GM20431 (cell line): ENCODE results near the gene RFNG.

Experiments used
- in situ Hi-C: fragments of 300-500 bp; cut with MseI, MboI; formaldehyde crosslinking; loops from one replicate; pipeline ENCODE4 v1.15.0; 2020; ENCODE audit warnings: low sequenced_read_pairs; ENCODE audit not compliant: unreplicated experiment

The RFNG gene

GRCh38 chr17:82061047-82061925 lies 9.7 kb upstream of the RFNG start:
- in situ Hi-C loops, result no loop called here

- in situ Hi-C loops, result no loop called here
Measured at GRCh38 chr17:82060614-82061013, 9.0 kb upstream of the RFNG start.

GRCh38 chr17:82060001-82060380 lies 8.4 kb upstream of the RFNG start:
- in situ Hi-C loops, result no loop called here

GRCh38 chr17:82059272-82060000 lies 7.8 kb upstream of the RFNG start:
- in situ Hi-C loops, result no loop called here

GRCh38 chr17:82058855-82059249 lies 7.2 kb upstream of the RFNG start:
- in situ Hi-C loops, result no loop called here

GRCh38 chr17:82058230-82058854 lies 6.7 kb upstream of the RFNG start:
- in situ Hi-C loops, result no loop called here

GRCh38 chr17:82056729-82057621 lies 5.4 kb upstream of the RFNG start:
- in situ Hi-C loops, result no loop called here

- in situ Hi-C loops, result no loop called here
Measured at GRCh38 chr17:82055965-82056728, 4.5 kb upstream of the RFNG start.

GRCh38 chr17:82055023-82055964 lies 3.7 kb upstream of the RFNG start:
- in situ Hi-C loops, result no loop called here

- in situ Hi-C loops, result no loop called here
Measured at GRCh38 chr17:82054351-82055022, 2.9 kb upstream of the RFNG start.

- in situ Hi-C loops, result no loop called here
Measured at GRCh38 chr17:82053556-82054263, 2.1 kb upstream of the RFNG start.

GRCh38 chr17:82053130-82053529 lies 1.5 kb upstream of the RFNG start:
- in situ Hi-C loops, result no loop called here

- in situ Hi-C loops, result no loop called here
Measured at GRCh38 chr17:82052638-82053059, 1.0 kb upstream of the RFNG start.

- in situ Hi-C loops, result no loop called here
Measured at GRCh38 chr17:82050761-82051641, 610 bp downstream of the RFNG start.

GRCh38 chr17:82050152-82050760 lies 1.4 kb downstream of the RFNG start:
- in situ Hi-C loops, result no loop called here

- in situ Hi-C loops, result no loop called here
Measured at GRCh38 chr17:82049521-82049971, 2.1 kb downstream of the RFNG start.
